GM19239 (cell line): Measurements from ENCODE around the gene HDAC8.
A peak's percentile ranks its signal among the peaks of the same experiment; 100 is the strongest.

Experiments used
- DNase-seq: peaks from one replicate; pipeline ENCODE4 v3.0.0; 2011; ENCODE audit warnings: low spot score; ENCODE audit not compliant: insufficient read length
- FAIRE-seq: peaks from 2 replicates; lab custom pipeline; 2011; peaks lifted over from hg19 to GRCh38; lab: Jason Lieb, UNC

The HDAC8 gene

DNA sequence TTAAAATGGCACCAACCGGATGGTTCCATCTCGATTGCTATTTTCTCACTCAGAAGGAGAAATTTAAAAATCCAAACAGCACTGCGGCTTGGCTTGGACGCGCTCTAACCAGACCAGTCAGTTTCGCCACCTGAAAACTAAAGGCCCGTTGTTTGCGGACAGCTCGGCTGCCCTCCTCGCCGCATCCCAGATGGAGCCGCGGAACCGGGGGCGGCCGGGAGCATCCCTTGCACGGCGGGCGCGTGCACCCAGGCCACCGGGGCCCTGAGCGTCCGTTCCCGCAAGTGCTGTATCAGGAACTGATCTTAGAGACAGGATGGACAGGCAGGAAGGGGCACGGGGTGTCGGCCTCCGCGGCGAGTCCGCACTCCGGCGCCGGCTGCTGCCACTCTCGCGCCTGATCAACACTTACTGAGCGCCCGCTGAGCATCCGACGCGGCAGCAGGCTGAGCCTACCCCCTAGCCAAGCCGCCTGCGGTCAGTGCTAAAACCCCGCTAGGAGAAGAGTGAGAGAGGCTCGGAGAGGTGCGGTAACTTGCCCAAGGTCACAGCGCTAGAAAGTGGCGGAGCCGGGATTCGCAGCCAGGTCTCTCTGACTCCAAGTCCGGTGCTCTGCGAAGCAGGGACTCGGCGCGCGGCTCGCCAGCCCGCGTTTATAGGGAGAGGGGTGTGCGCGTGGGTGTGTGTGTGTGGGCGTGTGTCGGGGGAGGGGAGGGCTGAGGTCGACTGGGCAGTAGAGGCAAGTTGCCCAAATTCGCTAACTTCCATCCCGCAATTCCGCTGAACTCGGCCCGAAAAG lies 267.2 kb downstream of the HDAC8 start, which contains the start of gene CITED1:
Gene CITED1 (minus strand): TSS at position 629 of the 799 bp plus-strand sequence. CDS start 3,045 bp downstream, outside the sequence.
- no peak for DNase-seq
- FAIRE-seq: no peak

DNA sequence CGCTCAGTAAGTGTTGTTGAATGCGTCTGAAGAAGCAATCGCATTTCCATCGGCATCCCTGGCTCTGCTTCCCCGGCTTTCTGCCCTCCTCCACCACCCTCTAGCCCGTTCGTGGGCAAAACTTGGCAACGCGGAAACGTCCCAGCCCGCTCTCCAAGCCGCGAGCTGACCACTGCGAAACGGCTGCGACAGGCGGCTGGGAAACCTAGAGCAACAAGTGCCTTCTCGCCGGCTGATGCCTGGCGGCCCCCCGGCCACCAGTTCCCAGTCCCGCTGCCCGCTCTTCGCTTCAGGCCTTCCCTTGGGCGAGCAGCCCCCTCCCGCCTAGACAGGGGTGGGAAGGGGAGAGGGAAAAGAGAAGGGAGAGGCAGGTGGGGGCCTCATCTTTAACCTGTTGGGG lies 267.8 kb downstream of the HDAC8 start:
- FAIRE-seq: no peak
- DNase-seq: no peak

- DNase-seq (no peak), FAIRE-seq (no peak)
Measured at GRCh38 chrX:72301781-72302180, 270.9 kb downstream of the HDAC8 start.

- DNase-seq: no peak
- FAIRE-seq: no peak
Measured at GRCh38 chrX:72299891-72300630, 272.6 kb downstream of the HDAC8 start.

GRCh38 chrX:72297953-72298730 lies 274.5 kb downstream of the HDAC8 start:
- peak; percentile 54 for FAIRE-seq

GRCh38 chrX:72296991-72297390 lies 275.7 kb downstream of the HDAC8 start:
- FAIRE-seq (no peak), DNase-seq (no peak)

More at GRCh38 chrX:72297953-72298730, 274.5 kb downstream of the HDAC8 start:
- DNase-seq: no peak

DNA sequence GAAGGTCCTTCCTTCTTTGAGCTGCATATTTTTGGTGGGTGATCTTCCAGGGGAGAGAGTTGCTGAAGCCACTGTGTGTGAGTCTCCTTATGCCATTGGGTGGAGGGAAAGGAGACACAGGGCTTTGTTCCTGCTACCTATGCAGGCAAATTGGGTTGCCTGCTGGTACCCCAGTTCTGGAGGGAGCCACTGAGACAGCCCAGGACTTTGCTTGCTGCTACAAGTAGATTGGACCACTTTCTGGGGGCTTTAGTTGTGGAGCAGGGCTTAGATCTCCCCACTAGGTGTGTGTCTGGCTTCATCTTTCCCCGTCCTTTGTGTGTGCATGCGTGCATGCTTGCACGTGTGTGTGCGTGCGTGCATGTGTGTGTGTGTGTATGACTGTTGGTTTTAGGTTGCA lies 276.9 kb downstream of the HDAC8 start:
- FAIRE-seq: no peak
- DNase-seq: no peak

GRCh38 chrX:72294497-72294896 lies 278.1 kb downstream of the HDAC8 start:
- no peak for FAIRE-seq

DNA sequence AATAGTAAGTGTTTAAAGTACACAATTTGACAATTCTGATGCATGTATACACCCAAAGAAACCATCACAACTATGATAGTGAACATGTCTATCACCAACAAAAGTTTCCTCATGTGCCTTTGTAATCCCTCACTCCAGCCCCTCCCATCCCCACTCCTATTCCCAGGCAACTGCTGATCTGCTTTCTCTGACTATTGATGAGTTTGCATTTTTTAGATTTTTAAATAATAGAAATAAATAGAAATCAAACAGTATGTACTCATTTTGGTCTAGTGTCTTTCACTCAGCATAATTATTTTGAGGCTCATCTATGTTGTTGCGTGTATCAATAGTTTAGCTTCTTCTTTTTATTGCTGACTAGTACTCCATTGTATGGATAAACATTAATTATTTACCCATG lies 290.3 kb downstream of the HDAC8 start:
- FAIRE-seq: no peak
- no peak for DNase-seq

More at GRCh38 chrX:72294497-72294896, 278.1 kb downstream of the HDAC8 start:
- DNase-seq: no peak

DNA sequence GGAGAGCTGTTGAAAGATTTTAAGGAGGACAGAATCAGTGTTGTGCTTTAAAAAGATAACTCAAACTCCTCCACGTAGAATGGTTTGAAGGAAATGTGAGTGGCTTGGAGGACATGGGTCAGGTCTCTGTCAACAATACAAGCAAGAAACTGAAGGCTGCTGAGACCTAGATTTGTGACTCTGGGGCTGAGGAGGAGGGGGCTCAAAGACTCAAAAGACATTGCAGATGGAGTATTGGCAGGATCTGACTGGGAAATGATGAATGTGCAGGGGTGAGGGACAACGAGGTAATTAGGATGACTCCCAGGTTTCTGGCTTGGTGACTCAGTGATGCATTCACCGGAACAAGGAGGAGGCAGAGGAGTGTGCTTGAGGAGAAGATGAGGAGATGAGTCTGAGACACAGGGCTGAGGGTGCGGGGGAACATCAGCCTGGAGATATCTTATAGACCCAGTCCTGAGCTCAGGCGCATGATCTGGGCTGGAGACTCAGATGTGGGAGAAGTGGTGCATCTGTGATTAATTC lies 292.3 kb downstream of the HDAC8 start:
- no peak for DNase-seq
- FAIRE-seq: no peak
